Naive thymus-derived CD4-positive, alpha-beta T cell (primary cell): ENCODE measurements around the gene FBXO11. TPM values are rescaled to one million over a fixed set of nuclear protein-coding genes. Genes with fewer than 3 reads are reported as not detected.

Source experiments
- ATAC-seq: fragments of 150-1000 bp; cut with Tn5 transposase; 2 replicates; pipeline ENCODE4 v1.10.0; 2021; ENCODE audit warnings: mild to moderate bottlenecking, moderate library complexity
- CTCF ChIA-PET: fragments of 350-600 bp; sonication (Branson Sonifier 250); formaldehyde crosslinking; loops from one replicate; lab custom pipeline; 2021; ENCODE audit warnings: antibody characterized with exemption; lab: Charles Lee
- POLR2A ChIA-PET: fragments of 350-600 bp; sonication (Branson Sonifier 250); formaldehyde crosslinking; loops from one replicate; lab custom pipeline; 2021; ENCODE audit warnings: antibody characterized with exemption, inconsistent platforms; lab: Charles Lee
- DNase-seq, 9 donors: peaks; one replicate each; pipeline versions ENCODE4 v3.0.0 to v3.0.0-alpha.2; 2020 to 2022; ENCODE audit warnings: mixed read lengths in 1 of 9
- H3K27ac ChIP-seq: one replicate; pipeline ENCODE4 v1.7.0; 2013; ENCODE audit warnings: mild to moderate bottlenecking, low read depth, low read length, moderate library complexity
- H3K27me3 ChIP-seq, 2 donors: one replicate each; pipeline ENCODE4 v1.7.0; 2013; ENCODE audit warnings: low read length in 2 of 2, mild to moderate bottlenecking in 2 of 2, moderate library complexity in 2 of 2; ENCODE audit not compliant: control insufficient read depth in 2 of 2, insufficient read depth in 2 of 2
- H3K36me3 ChIP-seq, 3 experiments: 1 replicate in 2 of 3; 2 replicates in 1 of 3; pipeline ENCODE4 v1.7.0; 2013; ENCODE audit warnings: low read length in 3 of 3, mild to moderate bottlenecking in 3 of 3, moderate library complexity in 1 of 3; ENCODE audit not compliant: insufficient read depth in 3 of 3, control insufficient read depth in 2 of 3
- H3K4me1 ChIP-seq, 2 donors: one replicate each; pipeline ENCODE4 v1.7.0; 2013; ENCODE audit warnings: low read length in 2 of 2, mild to moderate bottlenecking in 2 of 2, moderate library complexity in 1 of 2; ENCODE audit not compliant: control insufficient read depth in 2 of 2, insufficient read depth in 2 of 2
- H3K4me3 ChIP-seq: 2 replicates; pipeline ENCODE4 v1.7.0; 2013; ENCODE audit warnings: mild to moderate bottlenecking, low read length
- H3K9me3 ChIP-seq, 3 experiments: 1 replicate in 2 of 3; 2 replicates in 1 of 3; pipeline ENCODE4 v1.7.0; 2013; ENCODE audit warnings: low read length in 3 of 3; ENCODE audit not compliant: control insufficient read depth in 2 of 3
- H3K27ac Mint-ChIP-seq, 9 donors: one replicate each; pipeline ENCODE4 v1.8.0; 2020 to 2022; ENCODE audit warnings: mixed read lengths in 9 of 9, mild to moderate bottlenecking in 8 of 9, moderate library complexity in 5 of 9, inconsistent platforms in 2 of 9
- H3K27me3 Mint-ChIP-seq, 5 donors: one replicate each; pipeline ENCODE4 v1.8.0; 2021 to 2022; ENCODE audit warnings: mixed read lengths in 5 of 5, mild to moderate bottlenecking in 1 of 5
- H3K36me3 Mint-ChIP-seq, 5 donors: one replicate each; pipeline ENCODE4 v1.8.0; 2020 to 2022; ENCODE audit warnings: mixed read lengths in 5 of 5, mild to moderate bottlenecking in 3 of 5, inconsistent platforms in 1 of 5
- H3K4me1 Mint-ChIP-seq, 7 donors: one replicate each; pipeline ENCODE4 v1.8.0; 2020 to 2022; ENCODE audit warnings: mixed read lengths in 7 of 7, mild to moderate bottlenecking in 3 of 7, inconsistent platforms in 1 of 7
- H3K4me3 Mint-ChIP-seq, 10 donors: one replicate each; pipeline ENCODE4 v1.8.0; 2020 to 2022; ENCODE audit warnings: mild to moderate bottlenecking in 10 of 10, mixed read lengths in 10 of 10, moderate library complexity in 6 of 10, inconsistent platforms in 2 of 10
- H3K9me3 Mint-ChIP-seq, 11 donors: one replicate each; pipeline ENCODE4 v1.8.0; 2020 to 2022; ENCODE audit warnings: mixed read lengths in 11 of 11, mild to moderate bottlenecking in 4 of 11, inconsistent platforms in 1 of 11, moderate library complexity in 1 of 11
- intact Hi-C, 2 donors: fragments of 100-400 bp; cut with micrococcal nuclease; formaldehyde crosslinking; loops; one replicate each; pipeline ENCODE4 v1.15.1; 2023
- polyA plus RNA-seq, 2 donors: library from polyadenylated mRNA; unstranded; fragments of 300-500 nt; fragmentation: Illumina TruSeq; gene quantifications; one replicate each; pipeline ENCODE4 v1.2.3, GENCODE V29; 2021
- total RNA-seq, 6 experiments: library from RNA in 5 of 6; stranded (reverse) in 5 of 6; gene quantifications; 1 replicate in 5 of 6; 2 replicates in 1 of 6; pipeline ENCODE4 v1.2.3 and lab custom pipeline; 2021 to 2026

Gene FBXO11
- total and polyA plus RNA-seq, 7 experiments from 2014 or later: 7.7 to 92.1 (median 85.4) TPM

DNA sequence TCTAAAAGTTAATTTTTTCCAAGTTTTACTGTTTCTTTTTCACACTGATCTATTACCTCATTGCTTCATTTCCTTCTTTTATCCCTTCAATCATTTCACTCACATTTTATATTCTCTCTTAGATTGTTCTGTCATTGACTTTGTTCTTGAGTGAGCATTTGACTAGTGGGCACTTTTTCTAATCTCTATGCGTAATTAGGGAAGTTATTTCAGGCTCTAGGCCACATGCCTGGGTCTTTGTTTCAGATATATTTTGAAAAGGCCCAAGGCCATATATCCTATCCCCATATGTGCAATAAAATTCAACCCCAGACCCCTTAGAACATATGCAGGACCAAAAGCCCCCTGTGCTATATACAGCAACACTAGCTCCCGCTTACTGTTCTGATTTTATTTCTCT, 62.1 kb downstream of the FBXO11 start:
- Histone ChIP-seq H3K27me3 (no peaks in the 10 kb centered on the region), H3K36me3 (peaks cover 0 to 5% (median 2%) of the 10 kb centered on the region in 3 experiments), H3K9me3 (no peaks in the 10 kb centered on the region), H3K4me3 (no peak overlapping the region), H3K27ac (no peak overlapping the region), H3K4me1 (no peaks in the 10 kb centered on the region)
- H3K36me3 Mint-ChIP-seq: peaks cover 0 to 8% (median 3%) of the 10 kb centered on the region in 5 donors
- DNase-seq: no peak
- H3K9me3 Mint-ChIP-seq: no peaks in the 10 kb centered on the region
- H3K4me1 Mint-ChIP-seq: peaks cover 14 to 58% (median 44%) of the 10 kb centered on the region in 7 donors
- CTCF ChIA-PET: no interaction called here
- no peak for ATAC-seq
- POLR2A ChIA-PET: no interaction called here
- H3K27ac Mint-ChIP-seq: peak overlapping the region in 6 of 9 donors; percentile 2 to 83 (median 41)
- peak overlapping the region in 2 of 10 donors; percentile 4 to 7 for H3K4me3 Mint-ChIP-seq
- no peaks in the 10 kb centered on the region for H3K27me3 Mint-ChIP-seq
- intact Hi-C loops: no loop called here

DNA sequence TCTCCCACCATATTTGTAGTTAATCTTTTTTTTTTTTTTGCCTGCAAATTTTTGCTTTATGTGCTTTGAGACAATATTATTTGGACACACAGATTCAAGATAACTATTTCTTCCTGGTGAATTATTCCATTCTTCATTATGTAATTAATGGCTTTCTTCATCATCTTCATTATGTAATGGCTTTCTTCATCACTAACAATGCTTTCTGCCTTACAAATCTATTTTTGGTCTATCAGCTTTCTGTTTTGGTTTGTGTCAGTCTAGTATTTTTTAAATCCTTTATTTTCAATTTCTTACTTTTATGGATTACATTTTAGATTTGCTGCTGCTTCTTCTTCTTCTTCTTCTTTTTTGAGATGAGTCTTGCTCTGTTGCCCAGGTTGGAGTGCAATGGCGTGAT, 62.9 kb downstream of the FBXO11 start:
- H3K4me3 ChIP-seq: no peak overlapping the region
- CTCF ChIA-PET: interaction anchor here (0.6 to 0.7 kb wide), 2 partner anchors 15 to 129 kb away, joined by 4 read pairs; no protein-coding TSS in a partner anchor
- H3K36me3 Mint-ChIP-seq: peaks cover 0 to 12% (median 6%) of the 10 kb centered on the region in 5 donors
- H3K36me3 ChIP-seq: peaks cover 6 to 9% (median 8%) of the 10 kb centered on the region in 3 experiments
- H3K27ac Mint-ChIP-seq: peak overlapping the region in 6 of 9 donors; percentile 3 to 67 (median 16)
- H3K9me3 ChIP-seq: no peaks in the 10 kb centered on the region
- DNase-seq (no peak), ATAC-seq (no peak)
- H3K27me3 Mint-ChIP-seq: no peaks in the 10 kb centered on the region
- peaks cover 14 to 60% (median 39%) of the 10 kb centered on the region in 7 donors for H3K4me1 Mint-ChIP-seq
- POLR2A ChIA-PET: no interaction called here
- intact Hi-C loops: no loop called here
- H3K4me1 ChIP-seq: no peaks in the 10 kb centered on the region
- no peaks in the 10 kb centered on the region for H3K27me3 ChIP-seq
- H3K4me3 Mint-ChIP-seq: no peak overlapping the region
- H3K27ac ChIP-seq: no peak overlapping the region
- H3K9me3 Mint-ChIP-seq: no peaks in the 10 kb centered on the region

DNA sequence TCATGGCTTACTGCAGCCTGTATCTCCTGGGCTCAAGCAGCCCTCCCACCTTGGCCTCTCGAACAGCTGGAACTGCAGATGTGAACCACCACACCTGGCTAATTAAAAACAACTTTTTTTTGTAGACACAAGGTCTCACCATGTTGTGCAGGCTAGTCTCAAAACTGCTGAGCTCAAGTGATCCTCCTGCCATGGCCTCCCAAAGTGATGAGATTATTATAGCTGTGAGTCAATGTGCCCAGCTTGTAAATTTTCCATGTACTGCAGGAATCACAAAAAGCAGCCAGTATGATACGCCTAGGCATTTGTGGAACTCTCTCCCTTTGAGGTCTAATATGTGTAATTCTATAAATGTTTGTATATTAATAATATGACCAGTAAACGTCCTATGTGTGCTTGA, 63.5 kb downstream of the FBXO11 start:
- no peak overlapping the region for H3K27ac ChIP-seq
- POLR2A ChIA-PET: no interaction called here

DNA sequence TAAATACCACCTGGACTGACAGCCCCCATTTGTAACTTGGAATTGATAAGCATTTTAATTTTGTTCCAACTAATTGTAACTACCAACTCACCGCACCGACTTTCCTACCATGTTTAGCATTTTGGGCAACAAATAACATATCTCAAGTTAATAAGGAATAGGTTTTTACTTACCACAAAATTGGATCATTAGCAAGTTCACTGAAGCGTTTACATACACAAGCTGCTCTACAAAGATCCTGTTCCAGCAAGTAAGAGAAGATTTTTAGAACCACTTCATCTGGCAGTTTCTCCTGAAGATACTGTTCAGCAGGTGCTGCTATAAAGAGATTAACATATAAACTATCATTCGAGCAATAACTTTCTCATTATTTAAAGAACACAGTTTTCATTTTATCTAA, 67.6 kb downstream of the FBXO11 start:
- intact Hi-C loops: no loop called here
- Histone ChIP-seq H3K27me3 (no peaks in the 10 kb centered on the region), H3K4me3 (no peak overlapping the region), H3K36me3 (peaks cover 6 to 42% (median 8%) of the 10 kb centered on the region in 3 experiments), H3K9me3 (no peaks in the 10 kb centered on the region), H3K4me1 (no peaks in the 10 kb centered on the region), H3K27ac (no peak overlapping the region)
- Mint-ChIP-seq H3K27me3 (no peaks in the 10 kb centered on the region), H3K4me1 (peaks cover 10 to 25% (median 13%) of the 10 kb centered on the region in 7 donors), H3K36me3 (peaks cover 0 to 26% (median 13%) of the 10 kb centered on the region in 5 donors), H3K27ac (peak overlapping the region in 3 of 9 donors; percentile 5 to 62 (median 35)), H3K4me3 (no peak overlapping the region), H3K9me3 (no peaks in the 10 kb centered on the region)
- no peak for ATAC-seq
- POLR2A ChIA-PET: no interaction called here
- CTCF ChIA-PET: no interaction called here
- no peak for DNase-seq

More for the DNA sequence above, 63.5 kb downstream of the FBXO11 start:
- H3K36me3 ChIP-seq: peaks cover 6 to 12% (median 8%) of the 10 kb centered on the region in 3 experiments
- no peaks in the 10 kb centered on the region for H3K9me3 Mint-ChIP-seq
- DNase-seq (no peak), ATAC-seq (no peak)
- H3K4me1 ChIP-seq: no peaks in the 10 kb centered on the region
- peak overlapping the region in 4 of 9 donors; percentile 28 to 67 (median 48) for H3K27ac Mint-ChIP-seq
- H3K36me3 Mint-ChIP-seq: peaks cover 0 to 12% (median 6%) of the 10 kb centered on the region in 5 donors
- CTCF ChIA-PET: interaction anchor here (0.6 to 0.7 kb wide), 2 partner anchors 16 to 129 kb away, joined by 4 read pairs; no protein-coding TSS in a partner anchor
- no peaks in the 10 kb centered on the region for H3K27me3 ChIP-seq
- H3K4me3 ChIP-seq: no peak overlapping the region
- no peak overlapping the region for H3K4me3 Mint-ChIP-seq
- no peaks in the 10 kb centered on the region for H3K27me3 Mint-ChIP-seq
- peaks cover 14 to 55% (median 35%) of the 10 kb centered on the region in 7 donors for H3K4me1 Mint-ChIP-seq
- no peaks in the 10 kb centered on the region for H3K9me3 ChIP-seq
- intact Hi-C loops: no loop called here

DNA sequence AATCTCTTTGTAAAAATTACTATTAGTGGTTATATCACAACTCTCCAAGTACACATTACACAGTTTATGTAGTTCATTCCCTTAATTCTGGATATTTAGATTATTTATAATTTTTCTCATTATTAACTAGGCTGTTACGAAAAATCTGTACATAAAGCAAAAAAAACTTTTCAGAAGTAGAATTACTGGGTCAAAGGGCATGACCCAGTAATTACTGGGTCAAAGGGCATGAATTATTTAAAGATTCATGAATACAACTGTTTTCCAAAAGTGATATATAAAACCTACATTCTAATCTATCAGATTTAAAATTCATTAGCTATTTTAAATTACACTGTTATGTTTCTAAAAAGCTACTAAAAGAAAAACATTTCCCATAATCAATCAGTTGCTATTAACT, 68.0 kb downstream of the FBXO11 start:
- H3K9me3 ChIP-seq: no peaks in the 10 kb centered on the region
- peaks cover 6 to 47% (median 8%) of the 10 kb centered on the region in 3 experiments for H3K36me3 ChIP-seq
- Mint-ChIP-seq H3K4me3 (no peak overlapping the region), H3K9me3 (no peaks in the 10 kb centered on the region), H3K4me1 (peaks cover 6 to 21% (median 9%) of the 10 kb centered on the region in 7 donors), H3K27me3 (no peaks in the 10 kb centered on the region), H3K36me3 (peaks cover 0 to 26% (median 13%) of the 10 kb centered on the region in 5 donors), H3K27ac (peak overlapping the region in 2 of 9 donors; percentile 5 to 35)
- DNase-seq (no peak), ATAC-seq (no peak)
- no peaks in the 10 kb centered on the region for H3K4me1 ChIP-seq
- no peaks in the 10 kb centered on the region for H3K27me3 ChIP-seq
- ChIA-PET POLR2A (no interaction called here), CTCF (no interaction called here)
- intact Hi-C loops: no loop called here
- no peak overlapping the region for H3K27ac ChIP-seq
- H3K4me3 ChIP-seq: no peak overlapping the region

DNA sequence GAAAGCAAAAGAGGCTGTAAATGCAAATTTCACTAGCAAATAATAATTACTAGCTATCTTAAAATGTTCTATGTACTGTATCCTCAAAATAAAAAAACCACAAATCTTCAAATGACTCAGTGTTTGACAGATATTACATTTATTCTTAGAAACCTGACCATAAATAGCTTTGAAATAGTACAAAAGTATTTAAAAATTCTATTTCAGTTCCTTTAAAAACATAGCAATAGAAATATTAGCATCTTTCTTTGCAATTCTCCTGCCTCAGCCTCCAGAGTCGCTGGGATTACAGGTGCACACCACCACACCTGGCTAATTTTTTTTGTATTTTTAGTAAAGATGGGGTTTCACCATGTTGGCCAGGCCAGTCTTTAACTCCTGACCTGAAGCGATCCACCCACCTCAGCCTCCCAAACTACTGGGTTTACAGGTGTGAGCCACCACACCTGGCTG, 72.8 kb downstream of the FBXO11 start:
- intact Hi-C loops: no loop called here
- no peaks in the 10 kb centered on the region for H3K27me3 ChIP-seq
- H3K4me3 ChIP-seq: no peak overlapping the region
- H3K9me3 Mint-ChIP-seq: no peaks in the 10 kb centered on the region
- H3K36me3 ChIP-seq: peaks cover 0 to 55% (median 2%) of the 10 kb centered on the region in 3 experiments
- ChIA-PET CTCF (no interaction called here), POLR2A (interaction anchor here (0.6 kb wide), 1 partner anchor 931 kb away, joined by 3 read pairs; no protein-coding TSS in a partner anchor)
- DNase-seq: no peak
- H3K36me3 Mint-ChIP-seq: peaks cover 0 to 40% (median 21%) of the 10 kb centered on the region in 5 donors
- no peak overlapping the region for H3K27ac ChIP-seq
- no peaks in the 10 kb centered on the region for H3K9me3 ChIP-seq
- H3K27ac Mint-ChIP-seq: no peak overlapping the region
- no peak for ATAC-seq
- no peaks in the 10 kb centered on the region for H3K4me1 ChIP-seq
- no peak overlapping the region for H3K4me3 Mint-ChIP-seq
- no peaks in the 10 kb centered on the region for H3K27me3 Mint-ChIP-seq
- peaks cover 0 to 5% (median 0%) of the 10 kb centered on the region in 7 donors for H3K4me1 Mint-ChIP-seq
